A673 (cell line): Measurements from ENCODE around the gene HS3ST6. TPM values are rescaled to one million over a fixed set of nuclear protein-coding genes. Genes with fewer than 3 reads are reported as not detected.

Experiments
- BruUV-seq: library from RNA; stranded (reverse); fragments of 400-500 nt; replicated peaks from 2 replicates; lab custom pipeline; 2021; lab: Mats Ljungman, UMichigan
- CTCF ChIA-PET: fragments of 300-600 bp; sonication (Branson Sonifier 250); formaldehyde crosslinking; loops from one replicate; lab custom pipeline; 2022; ENCODE audit warnings: antibody characterized with exemption; lab: Charles Lee
- POLR2A ChIA-PET: fragments of 300-600 bp; sonication (Branson Sonifier 250); formaldehyde crosslinking; loops from one replicate; lab custom pipeline; 2022; ENCODE audit warnings: antibody characterized with exemption; ENCODE audit not compliant: low non-redundant PET; lab: Charles Lee
- DNase-seq: peaks from one replicate; pipeline ENCODE4 v3.0.0-alpha.2; 2015; ENCODE audit warnings: low spot score
- H3K27ac ChIP-seq: fragments of 200-600 bp; sonication (generic); 2 replicates; pipeline ENCODE4 v1.5.1; 2016; ENCODE audit warnings: mixed run types, low read depth, mild to moderate bottlenecking, mixed read lengths, antibody characterized with exemption, low read length; ENCODE audit not compliant: poor library complexity, severe bottlenecking
- H3K27me3 ChIP-seq: fragments of 200-600 bp; sonication (generic); replicated peaks from 2 replicates; pipeline ENCODE4 v1.6.1; 2017; ENCODE audit warnings: mixed run types, low read depth, mild to moderate bottlenecking, mixed read lengths, antibody characterized with exemption, low read length; ENCODE audit not compliant: insufficient read depth, poor library complexity
- H3K36me3 ChIP-seq: fragments of 200-600 bp; sonication (generic); 2 replicates; pipeline ENCODE4 v1.6.1; 2016; ENCODE audit warnings: mixed run types, mild to moderate bottlenecking, mixed read lengths, antibody characterized with exemption, low read length; ENCODE audit not compliant: insufficient read depth, poor library complexity, severe bottlenecking
- H3K4me1 ChIP-seq: fragments of 200-600 bp; sonication (generic); 2 replicates; pipeline ENCODE4 v1.6.1; 2017; ENCODE audit warnings: mixed run types, mild to moderate bottlenecking, mixed read lengths, antibody characterized with exemption, low read length; ENCODE audit not compliant: insufficient read depth, poor library complexity, severe bottlenecking
- H3K4me3 ChIP-seq: fragments of 200-600 bp; sonication (generic); 2 replicates; pipeline ENCODE4 v1.5.1; 2016; ENCODE audit warnings: low read depth, mixed run types, mild to moderate bottlenecking, mixed read lengths, low read length; ENCODE audit not compliant: poor library complexity, severe bottlenecking
- H3K9me3 ChIP-seq: fragments of 200-600 bp; sonication (generic); 2 replicates; pipeline ENCODE4 v1.6.1; 2016; ENCODE audit warnings: mixed run types, low read depth, mild to moderate bottlenecking, mixed read lengths, antibody characterized with exemption, low read length; ENCODE audit not compliant: poor library complexity, severe bottlenecking
- EZH2 ChIP-seq: fragments of 200-600 bp; sonication (generic); IDR thresholded peaks from 2 replicates; pipeline ENCODE4 v1.6.1; 2017; ENCODE audit warnings: borderline replicate concordance, low read depth, mild to moderate bottlenecking, mixed read lengths, antibody characterized with exemption, low read length; ENCODE audit not compliant: poor library complexity, severe bottlenecking
- intact Hi-C: fragments of 100-400 bp; cut with micrococcal nuclease; formaldehyde crosslinking; loops from one replicate; pipeline ENCODE4 v1.10.0; 2022; ENCODE audit not compliant: unreplicated experiment
- total RNA-seq: library from RNA; stranded (reverse); gene quantifications from 2 replicates; pipeline ENCODE4 v1.2.3, GENCODE V29; 2021
- TF ChIP-seq, protein P1 (sequence below): fragments of 300-800, 200-600 bp; sonication (generic); conservative IDR thresholded peaks from 2 replicates; pipeline ENCODE4 v1.5.1; 2017; ENCODE audit warnings: low read depth, mild to moderate bottlenecking, antibody characterized with exemption, low read length, moderate library complexity, mixed read lengths

Gene HS3ST6
- total RNA-seq, 1 experiment from 2014 or later = not detected

DNA sequence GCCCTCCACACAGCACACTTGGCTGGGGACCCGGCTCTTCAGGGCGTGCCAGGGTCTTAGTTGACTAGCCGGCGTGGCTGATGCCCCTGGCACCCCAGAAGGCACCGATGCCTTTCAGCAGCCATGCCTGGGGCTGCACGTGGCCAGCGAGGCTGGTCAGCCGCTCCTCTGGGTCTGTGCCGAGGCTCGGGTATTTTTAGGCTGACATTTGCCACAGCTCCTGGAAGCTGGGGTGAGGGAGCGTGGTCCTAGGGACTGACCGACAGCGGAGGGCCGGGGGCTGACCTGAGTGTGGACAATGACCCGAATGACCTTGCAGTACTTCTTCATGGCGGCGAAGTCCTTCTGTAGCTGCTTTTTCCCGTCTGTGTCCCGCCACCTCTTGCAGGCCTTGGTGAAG, 32.3 kb upstream of the HS3ST6 start:
- TF ChIP-seq, protein P1, sequence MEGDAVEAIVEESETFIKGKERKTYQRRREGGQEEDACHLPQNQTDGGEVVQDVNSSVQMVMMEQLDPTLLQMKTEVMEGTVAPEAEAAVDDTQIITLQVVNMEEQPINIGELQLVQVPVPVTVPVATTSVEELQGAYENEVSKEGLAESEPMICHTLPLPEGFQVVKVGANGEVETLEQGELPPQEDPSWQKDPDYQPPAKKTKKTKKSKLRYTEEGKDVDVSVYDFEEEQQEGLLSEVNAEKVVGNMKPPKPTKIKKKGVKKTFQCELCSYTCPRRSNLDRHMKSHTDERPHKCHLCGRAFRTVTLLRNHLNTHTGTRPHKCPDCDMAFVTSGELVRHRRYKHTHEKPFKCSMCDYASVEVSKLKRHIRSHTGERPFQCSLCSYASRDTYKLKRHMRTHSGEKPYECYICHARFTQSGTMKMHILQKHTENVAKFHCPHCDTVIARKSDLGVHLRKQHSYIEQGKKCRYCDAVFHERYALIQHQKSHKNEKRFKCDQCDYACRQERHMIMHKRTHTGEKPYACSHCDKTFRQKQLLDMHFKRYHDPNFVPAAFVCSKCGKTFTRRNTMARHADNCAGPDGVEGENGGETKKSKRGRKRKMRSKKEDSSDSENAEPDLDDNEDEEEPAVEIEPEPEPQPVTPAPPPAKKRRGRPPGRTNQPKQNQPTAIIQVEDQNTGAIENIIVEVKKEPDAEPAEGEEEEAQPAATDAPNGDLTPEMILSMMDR = no peak
- TF ChIP-seq EZH2 = no peak
- ChIA-PET POLR2A (no interaction called here), CTCF (no interaction called here)
- BruUV-seq = no TSS peak
- H3K36me3 ChIP-seq = no peaks in the 10 kb centered on the region
- intact Hi-C loops = no loop called here
- H3K4me3 ChIP-seq = no peak overlapping the region
- H3K27ac ChIP-seq = no peak overlapping the region
- no peak for DNase-seq
- H3K9me3 ChIP-seq = no peaks in the 10 kb centered on the region
- no peaks in the 10 kb centered on the region for H3K4me1 ChIP-seq
- no peaks in the 10 kb centered on the region for H3K27me3 ChIP-seq

DNA sequence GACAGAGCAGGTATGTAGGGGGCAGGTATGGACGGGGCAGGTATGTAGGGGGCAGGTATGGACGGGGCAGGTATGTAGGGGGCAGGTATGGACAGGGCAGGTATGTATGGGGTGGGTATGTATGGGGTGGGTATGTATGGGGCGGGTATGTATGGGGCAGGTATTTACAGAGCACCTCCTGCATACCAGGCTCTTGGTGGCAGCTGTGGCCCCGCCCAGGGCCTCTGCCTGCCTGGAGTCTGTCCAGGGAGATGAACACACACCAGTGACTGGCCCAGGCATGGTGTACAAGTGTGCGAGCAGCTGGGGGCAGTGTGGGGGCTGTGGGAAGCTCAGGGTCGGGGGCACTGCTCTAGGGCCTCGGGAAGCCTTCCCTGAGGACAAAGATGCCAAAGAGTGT, 31.8 kb upstream of the HS3ST6 start:
- no peak overlapping the region for H3K4me3 ChIP-seq
- H3K27ac ChIP-seq = no peak overlapping the region
- intact Hi-C loops = no loop called here
- H3K36me3 ChIP-seq = no peaks in the 10 kb centered on the region
- ChIA-PET POLR2A (no interaction called here), CTCF (no interaction called here)
- DNase-seq = no peak
- BruUV-seq = no TSS peak
- TF ChIP-seq EZH2 = no peak
- TF ChIP-seq, protein P1 = no peak
- H3K9me3 ChIP-seq = no peaks in the 10 kb centered on the region
- no peaks in the 10 kb centered on the region for H3K27me3 ChIP-seq
- H3K4me1 ChIP-seq = no peaks in the 10 kb centered on the region

DNA sequence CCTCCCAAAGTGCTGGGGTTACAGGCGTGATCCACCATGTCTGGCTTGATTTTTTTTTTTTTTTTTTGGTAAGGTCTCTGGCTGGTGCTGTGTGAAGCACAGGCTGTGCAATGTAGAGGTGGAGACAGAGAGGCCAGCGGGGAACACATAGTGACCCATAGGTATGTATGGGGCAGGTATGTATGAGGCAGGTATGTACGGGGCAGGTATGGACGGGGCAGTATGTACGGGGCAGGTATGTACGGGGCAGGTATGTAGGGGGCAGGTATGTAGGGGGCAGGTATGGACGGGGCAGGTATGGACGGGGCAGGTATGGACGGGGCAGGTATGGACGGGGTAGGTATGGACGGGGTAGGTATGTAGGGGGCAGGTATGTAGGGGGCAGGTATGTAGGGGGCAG, 31.3 kb upstream of the HS3ST6 start:
- no TSS peak for BruUV-seq
- H3K36me3 ChIP-seq = no peaks in the 10 kb centered on the region
- no peak for DNase-seq
- no peak overlapping the region for H3K4me3 ChIP-seq
- POLR2A ChIA-PET = no interaction called here
- TF ChIP-seq EZH2 = no peak
- TF ChIP-seq, protein P1 = no peak
- no peaks in the 10 kb centered on the region for H3K27me3 ChIP-seq
- H3K4me1 ChIP-seq = peaks cover under 1% of the 10 kb centered on the region
- intact Hi-C loops = no loop called here
- CTCF ChIA-PET = interaction anchor here (0.7 kb wide), 1 partner anchor 733 kb away, joined by 7 read pairs; the partner anchor contains the start of gene KCTD5
- H3K9me3 ChIP-seq = no peaks in the 10 kb centered on the region
- H3K27ac ChIP-seq = no peak overlapping the region
